Activated CD4-positive, alpha-beta T cell treated with anti-CD3 and anti-CD28 coated beads, Interleukin-2, amount 10 ng/mL, durations not matched to agents 7 days and 5 days (primary cell): ENCODE measurements around the gene SQOR. TPM values are rescaled to one million over a fixed set of nuclear protein-coding genes. Genes with fewer than 3 reads are reported as not detected.

Experiments used
- CTCF ChIA-PET: fragments of 350-600 bp; sonication (Branson Sonifier 250); formaldehyde crosslinking; loops from one replicate; lab custom pipeline; 2021; ENCODE audit warnings: antibody characterized with exemption; lab: Charles Lee
- POLR2A ChIA-PET: fragments of 350-600 bp; sonication (Branson Sonifier 250); formaldehyde crosslinking; loops from one replicate; lab custom pipeline; 2021; ENCODE audit warnings: antibody characterized with exemption; lab: Charles Lee
- DNase-seq: peaks from one replicate; pipeline ENCODE4 v3.0.0-alpha.2; 2020
- H3K27ac Mint-ChIP-seq: one replicate; pipeline ENCODE4 v1.8.0; 2021; ENCODE audit warnings: mild to moderate bottlenecking, moderate library complexity, mixed read lengths
- H3K27me3 Mint-ChIP-seq: one replicate; pipeline ENCODE4 v1.8.0; 2021; ENCODE audit warnings: mixed read lengths
- H3K36me3 Mint-ChIP-seq: one replicate; pipeline ENCODE4 v1.8.0; 2021; ENCODE audit warnings: low read depth, mixed read lengths
- H3K4me1 Mint-ChIP-seq: one replicate; pipeline ENCODE4 v1.8.0; 2021; ENCODE audit warnings: mixed read lengths
- H3K4me3 Mint-ChIP-seq: one replicate; pipeline ENCODE4 v1.8.0; 2021; ENCODE audit warnings: mild to moderate bottlenecking, moderate library complexity, mixed read lengths
- H3K9me3 Mint-ChIP-seq: one replicate; pipeline ENCODE4 v1.8.0; 2021; ENCODE audit warnings: mixed read lengths
- total RNA-seq, 2 experiments: library from RNA; stranded (reverse); gene quantifications; one replicate each; pipeline ENCODE4 v1.2.3, GENCODE V29; 2021

The SQOR gene
- total RNA-seq, 2 experiments from 2014 or later: 98.6 to 99.1 TPM

DNA sequence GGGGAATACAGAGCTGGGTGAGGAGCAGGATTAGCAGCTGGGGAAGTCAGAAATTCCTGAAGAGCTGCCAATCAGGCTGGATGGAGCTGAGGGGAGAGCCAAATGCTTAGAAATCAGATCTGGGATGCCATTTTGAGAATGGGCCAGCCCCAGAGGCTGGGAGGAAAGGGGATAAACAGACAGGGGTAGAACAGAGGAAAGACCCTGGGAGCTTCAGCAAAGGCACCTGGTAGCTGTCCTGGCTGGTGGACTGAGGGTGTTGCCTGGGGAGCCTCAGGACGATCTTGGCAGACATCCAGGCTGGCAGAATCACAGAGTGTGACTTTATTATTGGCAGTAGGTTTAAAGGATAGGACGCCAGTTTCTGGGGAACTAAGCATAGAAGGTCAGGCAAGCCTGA, 97.8 kb downstream of the SQOR start:
- CTCF ChIA-PET: interaction anchor here (0.6 to 0.8 kb wide), 2 partner anchors 30 to 38 kb away, joined by 3 to 4 read pairs; no protein-coding TSS in a partner anchor
- H3K27ac Mint-ChIP-seq: no peak overlapping the region
- no peak overlapping the region for H3K4me3 Mint-ChIP-seq
- peaks cover 9% of the 10 kb centered on the region for H3K27me3 Mint-ChIP-seq
- no peak for DNase-seq
- no peaks in the 10 kb centered on the region for H3K36me3 Mint-ChIP-seq
- no peaks in the 10 kb centered on the region for H3K4me1 Mint-ChIP-seq
- POLR2A ChIA-PET: no interaction called here
- H3K9me3 Mint-ChIP-seq: no peaks in the 10 kb centered on the region

DNA sequence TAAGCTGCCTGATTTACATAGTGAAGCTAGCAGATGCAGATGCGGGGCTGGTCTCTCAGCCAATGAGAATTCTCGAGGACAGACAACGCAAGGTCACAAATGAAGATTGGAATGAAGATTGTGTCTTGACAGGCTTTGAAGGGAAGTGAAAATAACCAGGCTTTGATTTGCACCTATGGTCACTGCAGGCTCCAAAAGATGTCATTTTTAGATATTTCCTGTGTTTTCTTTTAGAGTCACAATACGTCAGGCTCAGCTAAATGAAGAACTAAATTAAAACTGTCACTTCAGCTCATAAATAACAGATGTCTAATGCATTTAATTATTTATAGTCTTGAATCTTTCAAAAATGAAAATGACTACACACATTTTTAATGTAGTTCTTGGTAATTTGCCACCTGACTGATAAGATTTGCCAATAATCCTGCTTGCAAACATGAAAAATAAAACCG, 99.5 kb downstream of the SQOR start:
- Mint-ChIP-seq H3K36me3 (no peaks in the 10 kb centered on the region), H3K27me3 (peaks cover 6% of the 10 kb centered on the region), H3K4me1 (no peaks in the 10 kb centered on the region), H3K27ac (no peak overlapping the region), H3K4me3 (no peak overlapping the region), H3K9me3 (no peaks in the 10 kb centered on the region)
- ChIA-PET POLR2A (no interaction called here), CTCF (no interaction called here)
- no peak for DNase-seq

Other genes starting within 250 kb of the SQOR start
- gene SLC30A4, start 112.3 kb upstream of the SQOR start, total RNA-seq: 1 to 10 TPM; 3.5 to 4.3 TPM
- gene BLOC1S6, start 47.6 kb upstream of the SQOR start, total RNA-seq: 10 to 100 TPM; 28.9 to 29.3 TPM